NCI-H1105 (cell line): ENCODE data around the gene FGF18.

Source experiments
- DNase-seq: peaks from one replicate; lab custom pipeline; 2025; lab: John Stamatoyannopoulos, UW

Gene FGF18

GRCh38 chr5:171422902-171423663 is 3.6 kb downstream of the FGF18 start:
- DNase-seq, result no peak

GRCh38 chr5:171424726-171425125 is 5.3 kb downstream of the FGF18 start:
- no peak for DNase-seq

GRCh38 chr5:171425596-171426244 is 6.3 kb downstream of the FGF18 start:
- no peak for DNase-seq

- DNase-seq, result no peak
Measured at GRCh38 chr5:171426266-171426665, 6.8 kb downstream of the FGF18 start.

GRCh38 chr5:171426680-171427079 is 7.2 kb downstream of the FGF18 start:
- no peak for DNase-seq

- no peak for DNase-seq
Measured at GRCh38 chr5:171427318-171428167, 8.1 kb downstream of the FGF18 start.

GRCh38 chr5:171428168-171428696 is 8.8 kb downstream of the FGF18 start:
- DNase-seq, result no peak

- no peak for DNase-seq
Measured at GRCh38 chr5:171428809-171429542, 9.5 kb downstream of the FGF18 start.

- DNase-seq, result no peak
Measured at GRCh38 chr5:171429543-171429910, 10.1 kb downstream of the FGF18 start.

GRCh38 chr5:171431251-171431777 is 11.9 kb downstream of the FGF18 start:
- no peak for DNase-seq

GRCh38 chr5:171432076-171432475 is 12.6 kb downstream of the FGF18 start:
- no peak for DNase-seq

- no peak for DNase-seq
Measured at GRCh38 chr5:171432583-171433351, 13.3 kb downstream of the FGF18 start.

- DNase-seq, result no peak
Measured at GRCh38 chr5:171433352-171433698, 13.9 kb downstream of the FGF18 start.

GRCh38 chr5:171433982-171434676 is 14.7 kb downstream of the FGF18 start:
- no peak for DNase-seq

- DNase-seq, result no peak
Measured at GRCh38 chr5:171434874-171435273, 15.4 kb downstream of the FGF18 start.

GRCh38 chr5:171435908-171436307 is 16.5 kb downstream of the FGF18 start:
- DNase-seq, result no peak

GRCh38 chr5:171436804-171437285 is 17.4 kb downstream of the FGF18 start:
- no peak for DNase-seq

- DNase-seq, result no peak
Measured at GRCh38 chr5:171437286-171437821, 17.9 kb downstream of the FGF18 start.

- DNase-seq, result no peak
Measured at GRCh38 chr5:171438738-171439137, 19.3 kb downstream of the FGF18 start.

- no peak for DNase-seq
Measured at GRCh38 chr5:171441246-171441791, 21.9 kb downstream of the FGF18 start.
